GM18511 (cell line): ENCODE measurements around the gene MRGPRE.
"Not testable (repeated sequence)": the region's sequence is repeated elsewhere in the genome, so short reads cannot be mapped to it uniquely, and the experiment has no call there.

Experiments used
- ATAC-seq: cut with Tn5 transposase; IDR thresholded peaks from one replicate; pipeline ENCODE4 v1.9.1; 2021; ENCODE audit warnings: mild to moderate bottlenecking, moderate library complexity; ENCODE audit not compliant: unreplicated experiment

Gene MRGPRE

GRCh38 chr11:3231851-3232744 lies at the start of gene MRGPRE:
MRGPRE (minus strand) TSS chr11:3232417; CDS start chr11:3228799, 3,618 bp downstream.
- ATAC-seq, result no peak

GRCh38 chr11:3281146-3281545 lies 48.9 kb upstream of the MRGPRE start:
- not testable (repeated sequence) for ATAC-seq

GRCh38 chr11:3280662-3281061 lies 48.4 kb upstream of the MRGPRE start:
- not testable (repeated sequence) for ATAC-seq

GRCh38 chr11:3278922-3279321 lies 46.7 kb upstream of the MRGPRE start:
- not testable (repeated sequence) for ATAC-seq

GRCh38 chr11:3273629-3274028 lies 41.4 kb upstream of the MRGPRE start:
- not testable (repeated sequence) for ATAC-seq

- ATAC-seq, result not testable (repeated sequence)
These were observed 30.3 kb upstream of the MRGPRE start for GRCh38 chr11:3262548-3262947.

- not testable (repeated sequence) for ATAC-seq
These were observed 29.6 kb upstream of the MRGPRE start for GRCh38 chr11:3261831-3262230.

GRCh38 chr11:3257509-3257908 lies 25.3 kb upstream of the MRGPRE start:
- not testable (repeated sequence) for ATAC-seq

- ATAC-seq, result not testable (repeated sequence)
These were observed 23.0 kb upstream of the MRGPRE start for GRCh38 chr11:3255241-3255640.

GRCh38 chr11:3254773-3255172 lies 22.6 kb upstream of the MRGPRE start:
- not testable (repeated sequence) for ATAC-seq

GRCh38 chr11:3245071-3245470 lies 12.9 kb upstream of the MRGPRE start:
- ATAC-seq, result no peak

- no peak for ATAC-seq
These were observed 11.7 kb upstream of the MRGPRE start for GRCh38 chr11:3243880-3244279.

- no peak for ATAC-seq
These were observed 4.9 kb upstream of the MRGPRE start for GRCh38 chr11:3237119-3237518.

- no peak for ATAC-seq
These were observed 2.6 kb upstream of the MRGPRE start for GRCh38 chr11:3234846-3235245.

- ATAC-seq, result no peak
These were observed 739 bp upstream of the MRGPRE start for GRCh38 chr11:3232956-3233355.

GRCh38 chr11:3231550-3231850 lies 717 bp downstream of the MRGPRE start:
- no peak for ATAC-seq

- ATAC-seq, result no peak
These were observed 1.3 kb downstream of the MRGPRE start for GRCh38 chr11:3230636-3231549.

- no peak for ATAC-seq
These were observed 2.3 kb downstream of the MRGPRE start for GRCh38 chr11:3229673-3230630.

GRCh38 chr11:3228445-3228829 lies 3.8 kb downstream of the MRGPRE start:
- ATAC-seq, result no peak

GRCh38 chr11:3227568-3228444 lies 4.4 kb downstream of the MRGPRE start:
- ATAC-seq, result no peak
